B cell (primary cell): ENCODE data around the gene MTCL1.

Experiments
- CTCF ChIP-seq: fragments of 200-600 bp; IDR thresholded peaks from one replicate; pipeline ENCODE4 v1.8.0; 2022; ENCODE audit warnings: antibody characterized with exemption, mild to moderate bottlenecking
- EZH2 ChIP-seq: IDR thresholded peaks from 2 replicates; pipeline ENCODE4 v1.6.1; 2012; ENCODE audit warnings: borderline replicate concordance, low read depth, mild to moderate bottlenecking, moderate library complexity, low read length; ENCODE audit not compliant: insufficient read depth, poor library complexity, severe bottlenecking

- TF ChIP-seq CTCF (no peak), EZH2 (no peak)
Measured at GRCh38 chr18:8686611-8687010, 18.7 kb upstream of the MTCL1 start.
